PC-9 (cell line): ENCODE data around the gene ZNF43.

Experiments
- EZH2 ChIP-seq: fragments of 200-600 bp; sonication (generic); IDR thresholded peaks from 2 replicates; pipeline ENCODE4 v1.8.0; 2017; ENCODE audit warnings: antibody characterized with exemption, low read depth
- TF ChIP-seq, protein P1 (sequence below): fragments of 200-600 bp; sonication (generic); conservative IDR thresholded peaks from 2 replicates; pipeline ENCODE4 v1.6.1; 2017; ENCODE audit warnings: mixed run types, antibody characterized with exemption, mild to moderate bottlenecking, moderate library complexity

DNA sequence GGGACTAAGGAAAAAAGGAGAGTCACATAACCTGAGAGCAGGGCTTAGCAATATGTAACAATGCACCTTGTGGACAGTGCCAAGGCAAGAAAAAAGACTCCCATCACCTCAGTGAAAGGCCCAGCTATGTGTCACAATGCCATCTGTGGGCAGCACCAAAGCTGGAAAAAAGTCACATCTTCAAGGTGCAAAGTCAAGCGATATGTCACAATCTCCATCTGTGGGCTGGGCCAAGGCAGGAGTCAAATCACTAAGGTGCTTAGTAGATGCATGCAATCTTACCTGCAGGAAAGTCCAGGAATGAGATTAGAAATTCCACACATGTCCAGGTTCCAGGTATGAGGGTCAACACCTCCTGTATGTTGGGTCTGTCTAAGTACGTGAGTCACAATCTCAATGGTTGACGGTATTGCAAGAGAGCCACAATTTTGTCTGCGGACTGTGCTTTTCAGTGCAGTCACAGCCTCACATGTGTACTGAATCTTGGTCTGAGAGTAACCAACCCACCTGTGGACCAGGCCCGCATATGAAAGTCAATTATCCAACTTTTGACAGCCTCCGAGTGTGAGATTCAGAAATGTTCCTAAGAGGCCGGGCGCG lies 14.8 kb upstream of the ZNF43 start:
- no peak for TF ChIP-seq EZH2
- TF ChIP-seq, protein P1, sequence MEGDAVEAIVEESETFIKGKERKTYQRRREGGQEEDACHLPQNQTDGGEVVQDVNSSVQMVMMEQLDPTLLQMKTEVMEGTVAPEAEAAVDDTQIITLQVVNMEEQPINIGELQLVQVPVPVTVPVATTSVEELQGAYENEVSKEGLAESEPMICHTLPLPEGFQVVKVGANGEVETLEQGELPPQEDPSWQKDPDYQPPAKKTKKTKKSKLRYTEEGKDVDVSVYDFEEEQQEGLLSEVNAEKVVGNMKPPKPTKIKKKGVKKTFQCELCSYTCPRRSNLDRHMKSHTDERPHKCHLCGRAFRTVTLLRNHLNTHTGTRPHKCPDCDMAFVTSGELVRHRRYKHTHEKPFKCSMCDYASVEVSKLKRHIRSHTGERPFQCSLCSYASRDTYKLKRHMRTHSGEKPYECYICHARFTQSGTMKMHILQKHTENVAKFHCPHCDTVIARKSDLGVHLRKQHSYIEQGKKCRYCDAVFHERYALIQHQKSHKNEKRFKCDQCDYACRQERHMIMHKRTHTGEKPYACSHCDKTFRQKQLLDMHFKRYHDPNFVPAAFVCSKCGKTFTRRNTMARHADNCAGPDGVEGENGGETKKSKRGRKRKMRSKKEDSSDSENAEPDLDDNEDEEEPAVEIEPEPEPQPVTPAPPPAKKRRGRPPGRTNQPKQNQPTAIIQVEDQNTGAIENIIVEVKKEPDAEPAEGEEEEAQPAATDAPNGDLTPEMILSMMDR, result no peak
